ENCODE measurements around the gene SYT7. TPM values are rescaled to one million over a fixed set of nuclear protein-coding genes. Genes with fewer than 3 reads are reported as not detected.
A peak's percentile ranks its signal among the peaks of the same experiment; 100 is the strongest.

Gene SYT7
- polyA plus RNA-seq (2012; ENCODE audit: missing spikeins) = not detected

- DNase-seq (ENCODE audit: insufficient read length) (peak; percentile 98), FAIRE-seq (peak; percentile 98)
- no peak for TF ChIP-seq TAF1 (IDR thresholded peaks at IDR 0.05; ENCODE audit: borderline replicate concordance, low read depth, low read length)
- no peak for TF ChIP-seq POLR2A (IDR thresholded peaks at IDR 0.05; ENCODE audit: low read depth, low read length)
Observed at GRCh38 chr11:61581030-61581928, at the start of gene SYT7. Gene SYT7, minus strand, starts transcription at chr11:61581076. Its CDS starts 256 bp downstream, at chr11:61580820.

- TF ChIP-seq TAF1 (IDR thresholded peaks at IDR 0.05; ENCODE audit: borderline replicate concordance, low read depth, low read length) (no peak), POLR2AphosphoS5 (IDR thresholded peaks at IDR 0.05; ENCODE audit: low read depth, low read length) (no peak), POLR2A (IDR thresholded peaks at IDR 0.05; ENCODE audit: low read depth, low read length) (no peak)
- no peak for FAIRE-seq
- DNase-seq (ENCODE audit: insufficient read length) = no peak
Observed at GRCh38 chr11:61630089-61630488, 49.2 kb upstream of the SYT7 start.

GRCh38 chr11:61629082-61629833, 48.4 kb upstream of the SYT7 start:
- no peak for FAIRE-seq
- DNase-seq (ENCODE audit: insufficient read length) = no peak
- TF ChIP-seq TAF1 (IDR thresholded peaks at IDR 0.05; ENCODE audit: borderline replicate concordance, low read depth, low read length) (no peak), POLR2A (IDR thresholded peaks at IDR 0.05; ENCODE audit: low read depth, low read length) (no peak)

- no peak for DNase-seq (ENCODE audit: insufficient read length)
- TF ChIP-seq POLR2A (IDR thresholded peaks at IDR 0.05; ENCODE audit: low read depth, low read length) (no peak), TAF1 (IDR thresholded peaks at IDR 0.05; ENCODE audit: borderline replicate concordance, low read depth, low read length) (no peak)
- FAIRE-seq = no peak
Observed at GRCh38 chr11:61628662-61628970, 47.7 kb upstream of the SYT7 start.

GRCh38 chr11:61627850-61628661, 47.2 kb upstream of the SYT7 start:
- TF ChIP-seq POLR2A (IDR thresholded peaks at IDR 0.05; ENCODE audit: low read depth, low read length) = no peak
- no peak for TF ChIP-seq TAF1 (IDR thresholded peaks at IDR 0.05; ENCODE audit: borderline replicate concordance, low read depth, low read length)
- no peak for TF ChIP-seq POLR2AphosphoS5 (IDR thresholded peaks at IDR 0.05; ENCODE audit: low read depth, low read length)
- FAIRE-seq (peak; percentile 85), DNase-seq (ENCODE audit: insufficient read length) (no peak)

GRCh38 chr11:61626580-61627380, 45.9 kb upstream of the SYT7 start:
- TF ChIP-seq POLR2AphosphoS5 (IDR thresholded peaks at IDR 0.05; ENCODE audit: low read depth, low read length) (no peak), TAF1 (IDR thresholded peaks at IDR 0.05; ENCODE audit: borderline replicate concordance, low read depth, low read length) (no peak), POLR2A (IDR thresholded peaks at IDR 0.05; ENCODE audit: low read depth, low read length) (no peak)
- FAIRE-seq (no peak), DNase-seq (ENCODE audit: insufficient read length) (no peak)

- DNase-seq (ENCODE audit: insufficient read length) = no peak
- no peak for TF ChIP-seq POLR2A (IDR thresholded peaks at IDR 0.05; ENCODE audit: low read depth, low read length)
- TF ChIP-seq POLR2AphosphoS5 (IDR thresholded peaks at IDR 0.05; ENCODE audit: low read depth, low read length) = no peak
- no peak for TF ChIP-seq TAF1 (IDR thresholded peaks at IDR 0.05; ENCODE audit: borderline replicate concordance, low read depth, low read length)
- FAIRE-seq = no peak
Observed at GRCh38 chr11:61625525-61625924, 44.6 kb upstream of the SYT7 start.

GRCh38 chr11:61621917-61622585, 41.2 kb upstream of the SYT7 start:
- DNase-seq (ENCODE audit: insufficient read length) (no peak), FAIRE-seq (no peak)
- TF ChIP-seq TAF1 (IDR thresholded peaks at IDR 0.05; ENCODE audit: borderline replicate concordance, low read depth, low read length) (no peak), POLR2A (IDR thresholded peaks at IDR 0.05; ENCODE audit: low read depth, low read length) (no peak), POLR2AphosphoS5 (IDR thresholded peaks at IDR 0.05; ENCODE audit: low read depth, low read length) (no peak)

GRCh38 chr11:61619471-61620226, 38.8 kb upstream of the SYT7 start:
- no peak for TF ChIP-seq POLR2A (IDR thresholded peaks at IDR 0.05; ENCODE audit: low read depth, low read length)
- no peak for TF ChIP-seq POLR2AphosphoS5 (IDR thresholded peaks at IDR 0.05; ENCODE audit: low read depth, low read length)
- TF ChIP-seq TAF1 (IDR thresholded peaks at IDR 0.05; ENCODE audit: borderline replicate concordance, low read depth, low read length) = no peak
- FAIRE-seq (no peak), DNase-seq (ENCODE audit: insufficient read length) (no peak)

GRCh38 chr11:61618978-61619377, 38.1 kb upstream of the SYT7 start:
- no peak for DNase-seq (ENCODE audit: insufficient read length)
- no peak for FAIRE-seq
- no peak for TF ChIP-seq TAF1 (IDR thresholded peaks at IDR 0.05; ENCODE audit: borderline replicate concordance, low read depth, low read length)
- TF ChIP-seq POLR2A (IDR thresholded peaks at IDR 0.05; ENCODE audit: low read depth, low read length) = no peak
- TF ChIP-seq POLR2AphosphoS5 (IDR thresholded peaks at IDR 0.05; ENCODE audit: low read depth, low read length) = no peak

Measured in GM12892 (cell line).